Breast epithelium (tissue), 4 donors: ENCODE results near the gene PLD4. TPM values are rescaled to one million over a fixed set of nuclear protein-coding genes. Genes with fewer than 3 reads are reported as not detected.
"Not testable (repeated sequence)": the region's sequence is repeated elsewhere in the genome, so short reads cannot be mapped to it uniquely, and the experiment has no call there.

Source experiments
- DNase-seq, 2 donors: peaks; one replicate each; pipeline ENCODE4 v3.0.0-alpha.2; 2019; ENCODE audit warnings: low spot score in 2 of 2
- H3K27ac ChIP-seq, 2 donors: fragments of 200-600 bp; sonication (generic) in 1 of 2; one replicate each; pipeline ENCODE4 v1.5.1; 2016 to 2019; ENCODE audit warnings: mild to moderate bottlenecking in 1 of 2
- H3K27me3 ChIP-seq, 2 donors: fragments of 200-600 bp; sonication (generic) in 1 of 2; one replicate each; pipeline versions ENCODE4 v1.5.1 to v1.6.0; 2017 to 2019; ENCODE audit warnings: control low read depth in 1 of 2, mild to moderate bottlenecking in 1 of 2
- H3K36me3 ChIP-seq: fragments of 200-600 bp; one replicate; pipeline ENCODE4 v1.5.1; 2019
- H3K4me1 ChIP-seq, 2 donors: fragments of 200-600 bp; sonication (generic); one replicate each; pipeline ENCODE4 v1.5.1; 2016 to 2019; ENCODE audit warnings: control low read depth in 1 of 2
- H3K4me3 ChIP-seq, 3 donors: fragments of 200-600 bp; sonication (generic); 1 replicate in 2 of 3; 2 replicates in 1 of 3; pipeline ENCODE4 v1.5.1; 2016 to 2019; ENCODE audit warnings: mild to moderate bottlenecking in 3 of 3, moderate library complexity in 2 of 3
- H3K9me3 ChIP-seq, 2 donors: fragments of 200-600 bp; sonication (generic) in 1 of 2; one replicate each; pipeline ENCODE4 v1.5.1; 2016 to 2019; ENCODE audit warnings: control low read depth in 1 of 2
- CTCF ChIP-seq, 3 donors: fragments of 450-650 bp; IDR thresholded peaks; one replicate each; pipeline ENCODE4 v1.5.1; 2016 to 2017; ENCODE audit warnings: antibody characterized with exemption in 3 of 3, mild to moderate bottlenecking in 3 of 3, moderate library complexity in 3 of 3
- POLR2A ChIP-seq: fragments of 450-650 bp; IDR thresholded peaks from one replicate; pipeline ENCODE4 v1.6.1; 2016; ENCODE audit warnings: antibody characterized with exemption, mild to moderate bottlenecking, moderate library complexity
- POLR2AphosphoS5 ChIP-seq, 3 donors: sonication (generic); formaldehyde crosslinking; IDR thresholded peaks; one replicate each; pipeline ENCODE4 v1.6.1; 2017; ENCODE audit warnings: antibody characterized with exemption in 3 of 3
- intact Hi-C: fragments of 100-400 bp; cut with DNase I; formaldehyde crosslinking; loops from one replicate; pipeline ENCODE4 v1.15.1; 2023; ENCODE audit warnings: low total_unique reads
- total RNA-seq, 3 donors: library from RNA; depleted of rRNA; stranded (reverse); fragments of >200 nt; gene quantifications; one replicate each; pipeline ENCODE4 v1.1.0, GENCODE V29; 2016

Gene PLD4
- total RNA-seq, 3 donors from 2014 or later, result 0.33 to 4.0 TPM; not detected in 1

- H3K27me3 ChIP-seq, result no peaks in the 10 kb centered on the region
- H3K27ac ChIP-seq, result no peak overlapping the region
- no peak for DNase-seq
- no peaks in the 10 kb centered on the region for H3K4me1 ChIP-seq
- TF ChIP-seq POLR2AphosphoS5 (IDR thresholded peaks at IDR 0.05), result no peak
- TF ChIP-seq POLR2A, result no peak
- TF ChIP-seq CTCF (IDR thresholded peaks at IDR 0.05), result no peak
- H3K36me3 ChIP-seq, result no peaks in the 10 kb centered on the region
- H3K9me3 ChIP-seq, result no peaks in the 10 kb centered on the region
- H3K4me3 ChIP-seq, result no peak overlapping the region
- intact Hi-C loops, result no loop called here
Observed at GRCh38 chr14:104898870-104899510, 25.7 kb upstream of the PLD4 start.

- no peaks in the 10 kb centered on the region for H3K4me1 ChIP-seq
- peaks cover 0 to 5% of the 10 kb centered on the region in 2 donors for H3K27me3 ChIP-seq
- no peaks in the 10 kb centered on the region for H3K9me3 ChIP-seq
- TF ChIP-seq CTCF (IDR thresholded peaks at IDR 0.05), result no peak
- no peak for TF ChIP-seq POLR2A
- TF ChIP-seq POLR2AphosphoS5 (IDR thresholded peaks at IDR 0.05), result no peak
- DNase-seq, result no peak
- no peak overlapping the region for H3K4me3 ChIP-seq
- no peak overlapping the region for H3K27ac ChIP-seq
- H3K36me3 ChIP-seq, result no peaks in the 10 kb centered on the region
- intact Hi-C loops, result loop anchor here (10.0 kb wide), 1 partner anchor 1125 kb away; no protein-coding TSS in a partner anchor
Observed at GRCh38 chr14:104899781-104900180, 24.9 kb upstream of the PLD4 start.

DNA sequence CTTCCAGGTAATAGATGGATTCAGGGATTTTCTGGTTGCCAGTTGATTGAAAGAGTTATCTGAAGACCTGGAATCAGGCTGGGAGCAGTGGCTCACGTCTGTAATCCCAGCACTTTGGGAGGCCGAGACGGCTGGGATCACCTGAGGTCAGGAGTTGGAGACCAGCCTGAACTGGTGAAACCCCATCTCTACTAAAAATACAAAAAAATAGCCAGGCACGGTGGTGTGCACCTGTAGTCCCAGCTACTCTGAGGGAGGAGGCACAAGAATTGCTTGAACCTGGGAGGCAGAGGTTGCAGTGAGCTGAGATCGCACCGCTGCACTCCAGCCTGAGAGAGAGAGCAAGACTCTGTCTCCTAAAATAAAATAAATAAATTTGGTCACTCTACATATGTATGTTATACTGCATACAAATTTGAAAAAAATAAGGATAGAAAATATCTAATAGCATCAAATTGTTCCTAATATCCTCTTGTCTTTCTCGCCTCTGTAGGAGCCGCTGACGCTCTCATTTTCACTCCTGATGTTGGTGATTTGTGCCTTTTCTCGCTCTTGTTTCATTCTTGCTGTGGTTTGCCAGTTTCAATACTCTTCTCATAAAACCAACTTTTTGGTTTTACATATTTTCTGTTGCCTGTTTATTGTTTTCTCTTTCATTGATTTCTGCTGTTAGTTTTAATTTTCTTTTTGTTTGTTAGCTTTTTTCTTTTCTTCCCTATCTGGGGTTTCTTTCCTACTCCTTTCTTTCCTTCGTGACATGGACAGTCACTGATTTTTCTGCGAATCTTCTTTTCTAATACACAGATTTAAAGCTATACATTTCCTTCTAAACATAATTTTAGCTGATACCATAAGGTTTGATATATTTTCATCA, 23.8 kb upstream of the PLD4 start:
- peaks cover 0 to 7% of the 10 kb centered on the region in 2 donors for H3K27me3 ChIP-seq
- intact Hi-C loops, result loop anchor here (10.0 kb wide), 1 partner anchor 1126 kb away; no protein-coding TSS in a partner anchor
- H3K9me3 ChIP-seq, result no peaks in the 10 kb centered on the region
- no peaks in the 10 kb centered on the region for H3K36me3 ChIP-seq
- no peaks in the 10 kb centered on the region for H3K4me1 ChIP-seq
- DNase-seq, result no peak
- H3K4me3 ChIP-seq, result no peak overlapping the region
- TF ChIP-seq POLR2AphosphoS5 (IDR thresholded peaks at IDR 0.05), result no peak
- no peak for TF ChIP-seq POLR2A
- TF ChIP-seq CTCF (IDR thresholded peaks at IDR 0.05), result no peak
- no peak overlapping the region for H3K27ac ChIP-seq

DNA sequence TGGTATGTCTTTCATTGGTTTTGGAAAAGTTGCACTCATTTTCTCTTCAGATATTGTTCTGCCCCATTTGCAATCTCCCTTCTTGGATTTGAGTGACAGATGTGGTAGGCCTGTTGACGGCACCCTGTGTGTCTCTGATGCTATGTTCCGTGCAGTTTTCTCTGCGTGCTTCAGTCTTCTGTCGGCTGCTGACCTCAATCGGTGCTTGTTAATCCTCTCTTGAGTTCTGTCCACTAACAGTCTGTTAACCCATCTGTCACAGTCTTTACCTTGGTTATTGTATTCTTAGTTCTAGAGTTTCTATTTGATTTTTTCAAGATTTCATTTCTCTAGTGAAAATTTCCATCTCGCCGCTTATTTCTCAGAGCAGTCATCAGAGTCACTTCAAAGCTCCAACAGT, 20.7 kb upstream of the PLD4 start:
- H3K4me1 ChIP-seq, result no peaks in the 10 kb centered on the region
- H3K36me3 ChIP-seq, result no peaks in the 10 kb centered on the region
- TF ChIP-seq CTCF (IDR thresholded peaks at IDR 0.05) (no peak), POLR2AphosphoS5 (IDR thresholded peaks at IDR 0.05) (no peak), POLR2A (no peak)
- no peak overlapping the region for H3K4me3 ChIP-seq
- H3K27ac ChIP-seq, result no peak overlapping the region
- peaks cover 0 to 7% of the 10 kb centered on the region in 2 donors for H3K27me3 ChIP-seq
- intact Hi-C loops, result loop anchor here (10.0 kb wide), 1 partner anchor 1129 kb away; no protein-coding TSS in a partner anchor
- no peak for DNase-seq
- no peaks in the 10 kb centered on the region for H3K9me3 ChIP-seq

- intact Hi-C loops, result loop anchor here (10.0 kb wide), 1 partner anchor 1130 kb away; no protein-coding TSS in a partner anchor
- H3K27ac ChIP-seq, H3K27me3 ChIP-seq, H3K4me1 ChIP-seq, DNase-seq, H3K9me3 ChIP-seq, H3K4me3 ChIP-seq, H3K36me3 ChIP-seq: not testable (repeated sequence)
Observed at GRCh38 chr14:104904650-104905578, 19.8 kb upstream of the PLD4 start.

- intact Hi-C loops, result loop anchor here (10.0 kb wide), 1 partner anchor 1131 kb away; no protein-coding TSS in a partner anchor
- H3K4me3 ChIP-seq, H3K27ac ChIP-seq, H3K36me3 ChIP-seq, H3K9me3 ChIP-seq, H3K27me3 ChIP-seq, H3K4me1 ChIP-seq, DNase-seq: not testable (repeated sequence)
Observed at GRCh38 chr14:104905579-104905933, 19.1 kb upstream of the PLD4 start.
